ENCODE results near the gene ADAM19.
"Not testable (repeated sequence)": the region's sequence is repeated elsewhere in the genome, so short reads cannot be mapped to it uniquely, and the experiment has no call there.

Gene ADAM19

GRCh38 chr5:157459715-157460599 lies 115.6 kb downstream of the ADAM19 start, which contains the start of gene NIPAL4:
TSS of gene NIPAL4 (plus strand) at chr5:157460213. CDS start at chr5:157460321, 108 bp downstream.
- DNase-seq: no peak

- DNase-seq: no peak
These were observed 116.7 kb downstream of the ADAM19 start for GRCh38 chr5:157458835-157459234.

- no peak for DNase-seq
These were observed 118.2 kb downstream of the ADAM19 start for GRCh38 chr5:157457391-157457790.

GRCh38 chr5:157456301-157456700 lies 119.3 kb downstream of the ADAM19 start:
- no peak for DNase-seq

- DNase-seq: no peak
These were observed 120.5 kb downstream of the ADAM19 start for GRCh38 chr5:157455057-157455456.

- DNase-seq: no peak
These were observed 121.3 kb downstream of the ADAM19 start for GRCh38 chr5:157454273-157454672.

GRCh38 chr5:157451806-157452205 lies 123.8 kb downstream of the ADAM19 start:
- no peak for DNase-seq

GRCh38 chr5:157450024-157450423 lies 125.6 kb downstream of the ADAM19 start:
- no peak for DNase-seq

GRCh38 chr5:157449011-157449723 lies 126.4 kb downstream of the ADAM19 start:
- DNase-seq: peak; percentile 40

GRCh38 chr5:157447201-157447637 lies 128.4 kb downstream of the ADAM19 start:
- no peak for DNase-seq

- no peak for DNase-seq
These were observed 129.1 kb downstream of the ADAM19 start for GRCh38 chr5:157446412-157446935.

GRCh38 chr5:157445745-157446411 lies 129.7 kb downstream of the ADAM19 start:
- no peak for DNase-seq

GRCh38 chr5:157444224-157444623 lies 131.4 kb downstream of the ADAM19 start:
- DNase-seq: no peak

- peak; percentile 82 for DNase-seq
These were observed 132.5 kb downstream of the ADAM19 start for GRCh38 chr5:157443041-157443549.

- DNase-seq: no peak
These were observed 141.5 kb downstream of the ADAM19 start for GRCh38 chr5:157434096-157434495.

GRCh38 chr5:157431544-157432200 lies 143.9 kb downstream of the ADAM19 start:
- DNase-seq: no peak

GRCh38 chr5:157429920-157430319 lies 145.7 kb downstream of the ADAM19 start:
- not testable (repeated sequence) for DNase-seq
